Inferior parietal cortex (tissue), 1 donor: ENCODE data around the gene ABCB10.

Experiments
- DNase-seq: peaks from one replicate; pipeline ENCODE4 v3.0.0-alpha.2; 2016; ENCODE audit errors: extremely low spot score

Gene ABCB10

GRCh38 chr1:229474509-229474908 is 84.0 kb downstream of the ABCB10 start:
- no peak for DNase-seq

GRCh38 chr1:229471175-229471574 is 87.3 kb downstream of the ABCB10 start:
- no peak for DNase-seq

DNA sequence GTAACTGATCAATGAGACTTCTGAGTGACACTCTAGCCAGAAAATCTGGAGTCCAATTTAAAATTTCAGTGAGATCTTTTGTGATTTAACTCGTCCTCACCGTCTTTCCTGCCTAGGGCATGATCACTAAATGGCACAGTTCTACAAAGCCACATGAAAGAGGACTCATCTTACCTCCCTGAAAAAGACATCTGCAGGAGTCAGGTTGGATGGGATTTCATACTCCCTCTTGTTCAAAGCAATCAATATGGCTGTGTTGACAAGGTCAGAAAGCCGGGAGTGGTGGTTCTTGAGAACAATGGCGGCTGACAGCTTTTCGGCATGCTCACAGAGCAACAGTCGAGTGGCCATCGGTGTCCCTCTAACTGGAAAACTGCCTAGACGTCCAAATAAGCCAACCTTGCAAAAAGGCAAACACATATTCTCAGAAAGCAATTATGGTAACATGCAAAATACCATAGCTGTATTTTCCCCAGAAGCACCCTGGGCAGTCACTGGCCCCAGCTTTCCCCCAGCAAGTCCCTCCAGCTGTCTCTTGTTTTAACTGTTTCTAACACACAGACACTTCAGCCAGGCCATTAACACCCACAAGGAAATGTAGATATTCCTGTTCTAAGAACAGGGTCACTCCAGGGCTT is 88.0 kb downstream of the ABCB10 start:
- no peak for DNase-seq

DNA sequence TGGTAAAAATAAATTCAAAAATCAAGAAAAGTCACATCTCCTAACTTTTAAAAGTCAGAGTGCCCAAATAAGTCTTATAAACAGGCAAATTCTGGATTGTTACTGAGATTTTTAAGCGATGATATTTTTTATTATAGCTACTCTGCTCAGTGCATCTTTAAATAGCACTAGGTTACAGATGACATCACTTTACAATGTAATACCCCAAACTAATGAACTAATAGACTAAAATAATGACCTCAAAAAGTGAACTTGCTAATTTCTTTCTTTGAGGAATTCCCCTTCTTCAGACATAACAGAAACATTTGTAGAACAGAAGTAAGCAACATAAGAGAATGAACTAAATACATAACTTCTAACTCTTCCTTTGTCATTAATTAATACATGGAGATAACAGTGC is 91.6 kb downstream of the ABCB10 start:
- DNase-seq = no peak
